ENCODE results near the gene CRPPA. TPM values are rescaled to one million over a fixed set of nuclear protein-coding genes. Genes with fewer than 3 reads are reported as not detected.

CRPPA gene
- total and polyA plus RNA-seq, 2 donors (not counting 3 experiments of a cell fraction or from before 2014, with no cell fraction given): 0.58 to 3.5 TPM

DNA sequence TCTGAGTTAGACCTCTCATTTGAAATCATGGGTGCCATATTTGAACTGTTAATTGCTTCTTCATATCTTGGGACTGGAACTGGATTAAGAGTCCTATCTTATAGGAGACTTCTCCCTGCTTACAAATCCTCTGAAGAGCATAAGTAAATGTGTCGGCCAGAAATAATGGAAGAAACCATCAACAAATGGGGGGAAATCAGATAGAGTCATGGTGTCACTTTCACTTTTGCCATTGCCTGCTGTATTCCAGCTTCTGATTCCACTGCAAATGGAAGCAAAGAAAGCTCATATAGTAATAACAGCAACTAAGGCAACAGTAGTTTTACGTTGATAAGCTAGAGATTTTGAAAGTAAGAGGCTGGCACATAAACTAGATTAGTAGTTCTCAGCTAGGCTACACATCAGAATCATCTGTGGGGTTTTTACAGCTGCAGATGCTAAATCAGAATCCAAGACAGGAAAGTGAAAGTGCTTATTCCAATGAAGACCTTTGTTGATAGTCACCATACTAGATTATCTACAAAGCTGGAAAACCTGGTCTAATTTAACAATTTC is 12.3 kb upstream of the CRPPA start:
- dilution Hi-C loops (cut with MboI; ENCODE audit: extremely low pct_ligation_motif_present, low sequenced_read_pairs): no loop called here
- Histone ChIP-seq H3K9ac (replicated peaks; ENCODE audit: extremely low read depth, insufficient read depth, low read length) (no peak overlapping the region), H3K9me3 (replicated peaks; ENCODE audit: control insufficient read depth, insufficient read depth, low read length) (no peaks in the 10 kb centered on the region), H3K4me1 (ENCODE audit: control insufficient read depth, extremely low read depth, insufficient read depth, low read length) (no peaks in the 10 kb centered on the region), H3K36me3 (ENCODE audit: control insufficient read depth in 2 of 2, extremely low read depth in 1 of 2, insufficient read depth in 2 of 2, low read length in 2 of 2) (no peaks in the 10 kb centered on the region), H3K27ac (ENCODE audit: insufficient read depth, low read depth, low read length) (no peak overlapping the region), H3K4me2 (ENCODE audit: insufficient read depth, low read length) (no peak overlapping the region), H4K20me1 (replicated peaks; ENCODE audit: control insufficient read depth, extremely low read depth, insufficient read depth, low read length) (no peaks in the 10 kb centered on the region), H3K79me2 (ENCODE audit: control insufficient read depth, insufficient read depth, low read length) (no peaks in the 10 kb centered on the region), H2AFZ (ENCODE audit: low read depth, low read length) (no peak overlapping the region), H3K4me3 (replicated peaks in 1 of 3; ENCODE audit: insufficient read depth in 1 of 3, low read depth in 1 of 3, low read length in 3 of 3) (no peak overlapping the region), H3K9me1 (replicated peaks; ENCODE audit: control insufficient read depth, extremely low read depth, insufficient read depth, low read length) (no peaks in the 10 kb centered on the region), H3K27me3 (ENCODE audit: control insufficient read depth in 2 of 2, insufficient read depth in 2 of 2, low read length in 2 of 2) (no peaks in the 10 kb centered on the region)
- ChIA-PET CTCF (interaction anchor here (1.4 to 8.4 kb wide), 3 partner anchors 12 to 131 kb away, joined by 3 to 67 read pairs (median 13); partner anchors contain the start of gene CRPPA), POLR2A (no interaction called here)
- FAIRE-seq (no peak), DNase-seq (ENCODE audit: low read depth, low spot score) (no peak)
- BruUV-seq (replicated peaks): no TSS peak
- intact Hi-C loops (cut with micrococcal nuclease): loop anchor here (10.0 kb wide), 1 partner anchor 481 kb away; no protein-coding TSS in a partner anchor
- TF ChIP-seq EZH2 (IDR thresholded peaks at IDR 0.05; ENCODE audit: borderline replicate concordance, low read depth, low read length, severe bottlenecking) (no peak), MAX (IDR thresholded peaks at IDR 0.05; ENCODE audit: insufficient read depth, insufficient read length) (no peak), MYC (IDR thresholded peaks at IDR 0.05; ENCODE audit: low read depth, low read length) (no peak), JUN (IDR thresholded peaks at IDR 0.05; ENCODE audit: borderline replicate concordance, insufficient read depth, insufficient read length, low read depth) (no peak), POLR2AphosphoS5 (IDR thresholded peaks at IDR 0.05; ENCODE audit: insufficient read depth, low read depth, low read length) (no peak), GATA2 (IDR thresholded peaks at IDR 0.05; ENCODE audit: insufficient read depth, insufficient read length, low read depth, low read length) (no peak), CTCF (IDR thresholded peaks at IDR 0.05; ENCODE audit: extremely low read depth in 1 of 2, insufficient read depth in 1 of 2, low read depth in 1 of 2, low read length in 2 of 2) (no peak), FOS (IDR thresholded peaks at IDR 0.05; ENCODE audit: borderline replicate concordance, insufficient read depth, low read length) (no peak), POLR2A (IDR thresholded peaks at IDR 0.05; ENCODE audit: low read depth, low read length) (no peak)

Measured in endothelial cell of umbilical vein (primary cell).